ENCODE results near the gene AHDC1. TPM values are rescaled to one million over a fixed set of nuclear protein-coding genes. Genes with fewer than 3 reads are reported as not detected.
A peak's percentile ranks its signal among the peaks of the same experiment; 100 is the strongest.

Gene AHDC1
- polyA plus RNA-seq, 1 donor from 2014 or later = 5.3 TPM

GRCh38 chr1:27603309-27603680 is 649 bp downstream of the AHDC1 start:
- Histone ChIP-seq H3K36me3 (ENCODE audit: insufficient read depth, low read length) (no peaks in the 10 kb centered on the region), H3K9me2 (ENCODE audit: insufficient read depth, low read length) (no peaks in the 10 kb centered on the region), H3K79me2 (replicated peaks; ENCODE audit: insufficient read depth, low read length) (peaks cover 58% of the 10 kb centered on the region), H3K4me2 (ENCODE audit: low read length) (no peak overlapping the region), H3F3A (ENCODE audit: insufficient read depth, low read length, poor library complexity, severe bottlenecking) (no peaks in the 10 kb centered on the region), H4K20me1 (ENCODE audit: insufficient read depth) (peaks cover 44% of the 10 kb centered on the region), H3K27ac (ENCODE audit: low read length) (peak overlapping the region; percentile 90), H3K4me3 (ENCODE audit: low read length) (peak overlapping the region; percentile 97), H3K9me3 (ENCODE audit: low read length) (no peaks in the 10 kb centered on the region), H3K9ac (ENCODE audit: low read length) (peak overlapping the region; percentile 96), H3K27me3 (ENCODE audit: insufficient read depth, low read depth, low read length) (no peaks in the 10 kb centered on the region), H2AFZ (ENCODE audit: low read depth, low read length) (no peak overlapping the region)
- no peak for TF ChIP-seq TAF1 (IDR thresholded peaks at IDR 0.05; ENCODE audit: low read depth)
- TF ChIP-seq REST (IDR thresholded peaks at IDR 0.05; ENCODE audit: borderline replicate concordance) = no peak
- peak; percentile 24 for TF ChIP-seq MXI1 (conservative IDR thresholded peaks at IDR 0.05; ENCODE audit: poor library complexity, severe bottlenecking)
- TF ChIP-seq POLR2AphosphoS5 (IDR thresholded peaks at IDR 0.05) = no peak
- TF ChIP-seq EZH2 (IDR thresholded peaks at IDR 0.05; ENCODE audit: borderline replicate concordance, insufficient read depth, low read length, poor library complexity, severe bottlenecking) = no peak
- no peak for TF ChIP-seq SMC3 (conservative IDR thresholded peaks at IDR 0.05; ENCODE audit: poor library complexity)

GRCh38 chr1:27602462-27603308 is 1.3 kb downstream of the AHDC1 start:
- Histone ChIP-seq H3K4me3 (ENCODE audit: low read length) (peak overlapping the region; percentile 97), H3K4me2 (ENCODE audit: low read length) (peak overlapping the region; percentile 91), H3K9me2 (ENCODE audit: insufficient read depth, low read length) (no peaks in the 10 kb centered on the region), H3K9ac (ENCODE audit: low read length) (peak overlapping the region; percentile 96), H3K27ac (ENCODE audit: low read length) (peak overlapping the region; percentile 90), H3K27me3 (ENCODE audit: insufficient read depth, low read depth, low read length) (no peaks in the 10 kb centered on the region), H3K79me2 (replicated peaks; ENCODE audit: insufficient read depth, low read length) (peaks cover 64% of the 10 kb centered on the region), H3K9me3 (ENCODE audit: low read length) (no peaks in the 10 kb centered on the region), H3K36me3 (ENCODE audit: insufficient read depth, low read length) (no peaks in the 10 kb centered on the region), H4K20me1 (ENCODE audit: insufficient read depth) (peaks cover 50% of the 10 kb centered on the region), H3F3A (ENCODE audit: insufficient read depth, low read length, poor library complexity, severe bottlenecking) (no peaks in the 10 kb centered on the region), H2AFZ (ENCODE audit: low read depth, low read length) (no peak overlapping the region)
- TF ChIP-seq CTCF (IDR thresholded peaks at IDR 0.05; ENCODE audit: poor library complexity, severe bottlenecking) (peak; percentile 45), EZH2 (IDR thresholded peaks at IDR 0.05; ENCODE audit: borderline replicate concordance, insufficient read depth, low read length, poor library complexity, severe bottlenecking) (no peak), TAF1 (IDR thresholded peaks at IDR 0.05; ENCODE audit: low read depth) (no peak), REST (IDR thresholded peaks at IDR 0.05; ENCODE audit: borderline replicate concordance) (no peak), EP300 (conservative IDR thresholded peaks at IDR 0.05; ENCODE audit: poor library complexity, severe bottlenecking) (no peak), SMC3 (conservative IDR thresholded peaks at IDR 0.05; ENCODE audit: poor library complexity) (peak; percentile 61), MXI1 (conservative IDR thresholded peaks at IDR 0.05; ENCODE audit: poor library complexity, severe bottlenecking) (peak; percentile 23), RAD21 (conservative IDR thresholded peaks at IDR 0.05) (peak; percentile 58), POLR2AphosphoS5 (IDR thresholded peaks at IDR 0.05) (peak; percentile 31)

Measured in neural cell (in vitro differentiated cells).